HFF-Myc (cell line): ENCODE data around the gene TRIM56.
"Not testable (repeated sequence)": the region's sequence is repeated elsewhere in the genome, so short reads cannot be mapped to it uniquely, and the experiment has no call there.

ENCODE experiments used
- DNase-seq: peaks from one replicate; pipeline ENCODE4 v3.0.0-alpha.2; 2011; ENCODE audit warnings: low read depth; ENCODE audit errors: extremely low read depth
- H3K4me3 ChIP-seq: replicated peaks from 2 replicates; pipeline ENCODE4 v1.5.1; 2011; ENCODE audit warnings: low read depth, mild to moderate bottlenecking, control low read depth, low read length
- TF ChIP-seq, protein P1 (sequence below): IDR thresholded peaks from 2 replicates; pipeline ENCODE4 v1.5.1; 2012; ENCODE audit warnings: mild to moderate bottlenecking, low read depth, low read length, control low read depth; ENCODE audit errors: missing control alignments

TRIM56 gene

DNA sequence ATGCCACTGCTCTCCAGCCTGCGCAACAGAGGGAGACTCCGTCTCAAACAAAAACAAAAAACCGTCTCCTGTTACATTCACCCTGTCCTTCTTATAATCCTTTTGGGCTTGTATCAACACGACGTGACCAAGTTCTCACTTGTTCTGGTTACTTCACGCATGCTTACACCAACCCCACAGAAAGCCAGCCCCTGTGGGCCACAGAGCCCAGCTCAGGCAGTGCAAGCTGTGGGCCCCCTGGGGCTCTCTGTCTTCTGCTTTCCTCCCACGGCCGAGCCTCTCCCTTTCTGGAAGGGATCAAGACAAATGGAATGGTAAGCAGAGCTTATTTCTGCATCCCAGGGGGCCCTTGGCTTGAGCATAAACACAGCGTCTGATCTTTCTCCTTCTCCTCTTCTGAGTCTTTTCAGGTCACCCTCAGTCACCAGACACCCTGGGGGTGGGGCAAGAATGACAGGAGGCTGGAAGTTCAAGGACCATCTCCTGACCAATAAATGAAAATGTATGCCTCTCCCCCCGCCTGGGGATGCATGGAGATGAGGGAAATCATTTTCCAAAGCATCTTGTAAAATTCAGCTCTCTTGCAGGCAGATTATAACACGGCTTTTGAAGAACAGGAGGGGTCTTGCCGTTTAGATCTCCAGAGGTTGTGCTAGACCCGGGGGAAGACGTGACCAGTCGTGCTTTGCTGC is 19.0 kb upstream of the TRIM56 start:
- H3K4me3 ChIP-seq = no peak overlapping the region
- TF ChIP-seq, protein P1, sequence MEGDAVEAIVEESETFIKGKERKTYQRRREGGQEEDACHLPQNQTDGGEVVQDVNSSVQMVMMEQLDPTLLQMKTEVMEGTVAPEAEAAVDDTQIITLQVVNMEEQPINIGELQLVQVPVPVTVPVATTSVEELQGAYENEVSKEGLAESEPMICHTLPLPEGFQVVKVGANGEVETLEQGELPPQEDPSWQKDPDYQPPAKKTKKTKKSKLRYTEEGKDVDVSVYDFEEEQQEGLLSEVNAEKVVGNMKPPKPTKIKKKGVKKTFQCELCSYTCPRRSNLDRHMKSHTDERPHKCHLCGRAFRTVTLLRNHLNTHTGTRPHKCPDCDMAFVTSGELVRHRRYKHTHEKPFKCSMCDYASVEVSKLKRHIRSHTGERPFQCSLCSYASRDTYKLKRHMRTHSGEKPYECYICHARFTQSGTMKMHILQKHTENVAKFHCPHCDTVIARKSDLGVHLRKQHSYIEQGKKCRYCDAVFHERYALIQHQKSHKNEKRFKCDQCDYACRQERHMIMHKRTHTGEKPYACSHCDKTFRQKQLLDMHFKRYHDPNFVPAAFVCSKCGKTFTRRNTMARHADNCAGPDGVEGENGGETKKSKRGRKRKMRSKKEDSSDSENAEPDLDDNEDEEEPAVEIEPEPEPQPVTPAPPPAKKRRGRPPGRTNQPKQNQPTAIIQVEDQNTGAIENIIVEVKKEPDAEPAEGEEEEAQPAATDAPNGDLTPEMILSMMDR = no peak
- DNase-seq = no peak

DNA sequence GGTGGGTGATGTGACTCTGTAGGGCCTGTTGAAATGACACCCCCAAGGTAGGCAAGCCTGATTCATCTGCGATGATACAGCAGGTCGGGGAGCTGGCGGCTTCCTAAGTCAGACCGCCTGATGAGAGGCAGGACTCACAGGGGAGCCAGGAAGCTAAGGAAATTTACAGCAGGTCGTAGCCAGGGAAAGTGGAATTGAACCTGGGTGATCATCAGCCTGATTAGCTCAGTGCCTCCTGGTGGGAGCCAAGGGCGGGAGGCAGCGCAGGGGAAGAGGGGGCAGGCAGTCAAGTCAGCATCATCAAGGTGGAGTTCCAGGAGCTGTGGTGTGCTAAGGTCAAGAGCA is 18.5 kb upstream of the TRIM56 start:
- DNase-seq = no peak
- TF ChIP-seq, protein P1 = no peak

DNA sequence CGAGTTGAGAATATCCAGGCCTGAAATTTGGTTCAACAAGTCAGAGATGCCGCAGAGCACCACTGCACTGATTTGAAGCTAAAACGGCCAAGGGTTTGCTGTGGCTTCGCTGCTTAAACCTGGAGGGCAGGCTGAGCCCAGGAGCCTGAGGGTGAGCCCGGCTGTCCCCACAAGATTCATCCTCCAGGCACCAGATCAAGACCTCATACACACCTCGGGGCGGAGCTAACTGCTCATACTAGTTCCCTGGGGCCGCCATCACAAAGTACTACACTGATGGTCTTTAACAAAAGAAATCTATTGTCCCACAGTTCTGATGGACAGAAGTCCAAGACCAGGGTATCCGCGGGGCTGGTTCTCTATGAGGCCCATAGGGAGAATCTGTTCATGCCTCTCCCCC is 16.9 kb upstream of the TRIM56 start:
- no peak overlapping the region for H3K4me3 ChIP-seq
- no peak for DNase-seq
- TF ChIP-seq, protein P1 = no peak

More for the DNA sequence above, 18.5 kb upstream of the TRIM56 start:
- H3K4me3 ChIP-seq = no peak overlapping the region

DNA sequence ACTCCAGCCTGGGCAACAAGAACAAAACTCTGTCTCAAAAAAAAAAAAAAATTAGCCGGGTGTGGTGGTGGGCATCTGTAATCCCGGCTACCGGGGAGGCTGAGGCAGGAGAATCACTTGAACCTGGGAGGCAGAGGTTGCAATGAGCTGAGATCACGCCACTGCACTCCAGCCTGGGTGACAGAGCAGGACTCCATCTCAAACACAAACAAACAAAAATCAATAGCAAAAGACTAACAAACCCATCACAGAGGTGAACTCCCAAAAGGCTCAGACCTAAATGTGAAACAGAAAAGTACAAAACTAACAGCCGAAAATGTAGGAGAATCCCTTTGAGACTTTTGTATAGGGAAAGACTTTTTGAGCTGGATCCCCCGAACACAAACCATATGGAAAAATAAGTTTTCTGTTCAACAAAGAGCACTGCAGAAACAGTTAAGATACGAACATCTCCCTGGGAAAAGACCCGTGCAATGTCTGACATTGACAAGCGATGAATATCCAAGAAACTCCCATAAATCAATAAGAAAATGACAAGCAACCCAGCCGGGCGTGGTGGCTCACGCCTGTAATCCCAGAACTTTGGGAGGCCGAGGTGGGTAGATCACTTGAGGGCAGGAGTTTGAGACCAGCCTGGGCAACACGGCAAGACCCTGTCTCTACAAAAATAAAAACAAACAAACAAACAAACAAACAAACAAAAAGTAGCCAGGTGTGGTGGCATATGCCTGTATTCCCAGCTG is 13.7 kb upstream of the TRIM56 start:
- DNase-seq, H3K4me3 ChIP-seq: not testable (repeated sequence)

DNA sequence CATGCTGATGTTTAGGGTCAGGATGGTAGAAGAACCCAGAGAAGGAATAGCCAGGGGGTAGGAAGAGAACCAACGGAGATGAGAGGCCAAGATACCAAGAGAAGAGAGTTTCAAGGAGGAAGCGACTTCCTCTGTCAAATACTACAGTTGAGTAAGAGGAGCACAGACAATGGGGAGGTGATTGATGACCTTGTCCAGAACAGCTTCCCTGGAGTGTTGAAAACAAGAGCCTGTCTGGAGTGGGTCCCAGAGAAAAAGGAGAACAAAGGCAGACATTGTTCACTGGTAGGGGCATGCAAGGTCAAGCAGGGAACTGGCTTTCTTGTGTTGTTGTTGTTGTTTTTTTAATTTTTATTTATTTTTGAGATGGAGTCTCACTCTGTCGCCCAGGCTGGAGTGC is 9.6 kb upstream of the TRIM56 start:
- DNase-seq = no peak
- TF ChIP-seq, protein P1 = no peak
- no peak overlapping the region for H3K4me3 ChIP-seq

DNA sequence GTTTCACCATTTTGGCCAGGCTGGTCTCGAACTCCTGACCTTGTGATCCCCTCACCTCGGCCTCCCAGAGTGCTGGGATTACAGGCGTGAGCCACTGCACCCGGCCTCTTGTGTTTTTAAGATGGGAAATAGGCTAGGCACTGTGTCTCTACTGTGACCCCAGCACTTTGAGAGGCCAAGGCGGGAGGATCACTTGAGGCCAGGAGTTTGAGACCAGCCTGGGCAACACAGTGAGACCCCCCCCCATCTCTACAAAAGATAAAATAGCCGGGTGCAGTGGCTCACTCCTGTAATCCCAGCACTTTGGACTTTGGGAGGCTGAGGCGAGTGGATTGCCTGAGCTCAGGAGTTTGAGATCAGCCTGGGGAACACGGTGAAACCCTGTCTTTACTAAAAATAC is 9.1 kb upstream of the TRIM56 start:
- not testable (repeated sequence) for H3K4me3 ChIP-seq, DNase-seq

DNA sequence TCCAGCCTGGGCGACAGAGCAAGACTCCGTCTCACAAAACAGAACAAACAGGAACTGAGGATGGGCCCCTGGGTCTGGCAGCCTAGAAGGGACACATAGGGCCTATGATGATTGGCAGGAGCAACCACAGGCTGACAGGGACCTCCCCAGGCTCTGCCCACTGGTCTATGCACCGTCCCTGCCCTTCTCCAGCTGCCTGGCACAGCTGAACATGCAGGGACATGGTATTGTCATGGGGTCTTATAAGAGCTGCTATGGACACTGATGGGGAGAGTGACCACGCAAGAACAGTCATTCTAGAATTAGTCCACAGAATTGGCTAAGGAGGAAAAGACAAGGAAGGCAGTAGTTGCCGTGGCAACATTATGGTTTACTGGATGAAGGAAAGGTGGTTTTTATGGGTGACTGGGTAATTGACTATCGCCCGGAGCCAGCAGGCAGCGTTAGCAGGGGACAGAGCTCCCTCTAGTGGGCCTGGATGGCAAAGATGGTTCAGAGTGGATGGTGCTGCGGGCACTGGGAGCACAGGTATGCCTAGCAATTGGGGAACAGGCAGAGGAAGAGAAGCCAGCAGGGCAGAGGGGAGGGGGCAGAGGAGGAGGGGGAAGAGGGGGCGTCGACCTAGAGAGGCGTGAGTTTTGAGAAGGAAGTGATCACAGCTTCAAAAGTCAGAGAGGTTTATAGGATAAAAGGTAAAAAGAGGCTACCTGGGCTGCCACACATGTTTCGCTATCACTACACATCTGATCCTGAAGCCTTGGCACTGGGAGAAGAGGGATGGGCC is 7.8 kb upstream of the TRIM56 start:
- no peak for DNase-seq
- TF ChIP-seq, protein P1 = peak; percentile 96
- H3K4me3 ChIP-seq = no peak overlapping the region
